Measurements from ENCODE around the gene MYO15B. TPM values are rescaled to one million over a fixed set of nuclear protein-coding genes. Genes with fewer than 3 reads are reported as not detected.

The MYO15B gene
- total and polyA plus RNA-seq, 2 donors (not counting 1 experiment from before 2014, with no cell fraction given) = 452 to 1,019 TPM

GRCh38 chr17:75665981-75666380 is 78.4 kb downstream of the MYO15B start:
- WGBS (ENCODE audit: insufficient coverage) = 95% methylated on average over 4 of the region's 10 CpGs
- H3K4me3 ChIP-seq (ENCODE audit: control extremely low read depth in 1 of 5, extremely low read depth in 1 of 5, insufficient read depth in 1 of 5, low read depth in 2 of 5, low read length in 4 of 5) = peak overlapping the region in 1 of 5 experiments; percentile 99
- DNase-seq = no peak
- CTCF ChIA-PET = interaction anchor here (1.2 to 2.8 kb wide), 7 partner anchors 10 to 370 kb away, joined by 3 to 13 read pairs (median 4); partner anchors contain the start of genes GALK1 and SMIM5
- peaks cover 6% of the 10 kb centered on the region for H4K20me1 ChIP-seq (ENCODE audit: control insufficient read depth, insufficient read depth, low read length, poor library complexity, severe bottlenecking)
- peak overlapping the region; percentile 96 for H3K4me2 ChIP-seq (replicated peaks; ENCODE audit: low read depth, low read length, poor library complexity, severe bottlenecking)
- peaks cover 7 to 36% of the 10 kb centered on the region in 2 experiments for H3K36me3 ChIP-seq (replicated peaks in 1 of 2; ENCODE audit: control extremely low read depth in 1 of 2, control insufficient read depth in 1 of 2, extremely low read depth in 1 of 2, insufficient read depth in 2 of 2, low read length in 1 of 2)
- no peaks in the 10 kb centered on the region for H3K27me3 ChIP-seq (replicated peaks in 1 of 4; ENCODE audit: control extremely low read depth in 1 of 4, control insufficient read depth in 3 of 4, insufficient read depth in 4 of 4, low read length in 3 of 4)
- POLR2A ChIA-PET = interaction anchor here (0.6 to 1.2 kb wide), 3 partner anchors 33 to 369 kb away, joined by 3 to 5 read pairs (median 3); partner anchors contain the start of gene SMIM5
- no peak for ATAC-seq (ENCODE audit: low read depth)
- peaks cover 52% of the 10 kb centered on the region for H3K79me2 ChIP-seq (ENCODE audit: control insufficient read depth, insufficient read depth, low read length)
- H3K9me3 ChIP-seq (ENCODE audit: control extremely low read depth in 1 of 3, control insufficient read depth in 2 of 3, insufficient read depth in 1 of 3, low read length in 2 of 3) = peaks cover 0 to 5% (median 2%) of the 10 kb centered on the region in 3 donors
- no peaks in the 10 kb centered on the region for H3K27me3 Mint-ChIP-seq
- TF ChIP-seq EZH2 (IDR thresholded peaks at IDR 0.05; ENCODE audit: borderline replicate concordance, insufficient read depth, low read depth, low read length, poor library complexity, severe bottlenecking) = no peak
- TF ChIP-seq CTCF (IDR thresholded peaks at IDR 0.05) = no peak
- H3K27ac ChIP-seq (ENCODE audit: low read length in 2 of 2) = peak overlapping the region; percentile 11 to 94
- peaks cover 34% of the 10 kb centered on the region for H3K4me1 Mint-ChIP-seq
- peak overlapping the region; percentile 78 for H3K27ac Mint-ChIP-seq
- H3K9ac ChIP-seq (ENCODE audit: low read length) = peak overlapping the region; percentile 97
- intact Hi-C loops (cut with micrococcal nuclease) = loop anchor here (2.0 to 10.0 kb wide), 3 partner anchors 189 to 689 kb away; partner anchors contain the start of gene WBP2
- no peaks in the 10 kb centered on the region for H3K9me3 Mint-ChIP-seq (ENCODE audit: insufficient read depth)
- peak overlapping the region; percentile 50 for H3K4me3 Mint-ChIP-seq
- H2AFZ ChIP-seq (ENCODE audit: insufficient read depth, low read depth, low read length, poor library complexity, severe bottlenecking) = no peak overlapping the region
- H3K4me1 ChIP-seq (ENCODE audit: control insufficient read depth in 2 of 2, insufficient read depth in 2 of 2, low read length in 2 of 2) = peaks cover 40 to 46% of the 10 kb centered on the region in 2 donors
